Suprapubic skin (tissue), 4 donors: ENCODE data around the gene PLCB1. TPM values are rescaled to one million over a fixed set of nuclear protein-coding genes. Genes with fewer than 3 reads are reported as not detected.

Experiments
- DNase-seq, 2 donors: peaks; one replicate each; pipeline ENCODE4 v3.0.0-alpha.2; 2019; ENCODE audit warnings: low spot score in 2 of 2
- H3K27ac ChIP-seq: fragments of 200-600 bp; sonication (generic); one replicate; pipeline ENCODE4 v1.5.1; 2019
- H3K27me3 ChIP-seq: fragments of 200-600 bp; sonication (generic); one replicate; pipeline ENCODE4 v1.5.1; 2019
- H3K36me3 ChIP-seq: fragments of 200-600 bp; sonication (generic); one replicate; pipeline ENCODE4 v1.5.1; 2019
- H3K4me1 ChIP-seq: fragments of 200-600 bp; sonication (generic); one replicate; pipeline ENCODE4 v1.5.1; 2019
- H3K4me3 ChIP-seq: fragments of 200-600 bp; sonication (generic); one replicate; pipeline ENCODE4 v1.5.1; 2019; ENCODE audit warnings: mild to moderate bottlenecking
- H3K9me3 ChIP-seq: fragments of 200-600 bp; sonication (generic); one replicate; pipeline ENCODE4 v1.5.1; 2019
- EP300 ChIP-seq: sonication (generic); formaldehyde crosslinking; IDR thresholded peaks from one replicate; pipeline ENCODE4 v1.6.1; 2017; ENCODE audit warnings: antibody characterized with exemption
- POLR2A ChIP-seq, 2 donors: fragments of 450-650 bp; IDR thresholded peaks; one replicate each; pipeline ENCODE4 v1.6.1; 2017; ENCODE audit warnings: antibody characterized with exemption in 2 of 2, mild to moderate bottlenecking in 2 of 2, moderate library complexity in 2 of 2
- POLR2AphosphoS5 ChIP-seq, 3 donors: sonication (generic); formaldehyde crosslinking; IDR thresholded peaks; one replicate each; pipeline ENCODE4 v1.6.1; 2017; ENCODE audit warnings: antibody characterized with exemption in 3 of 3
- WGBS: methylation state at CpG from one replicate; pipeline ENCODE4 v1.1.5; 2018; 5-methylcytosine and 5-hydroxymethylcytosine counted together
- total RNA-seq, 4 donors: library from RNA; depleted of rRNA; stranded (reverse); fragments of >200 nt; gene quantifications; one replicate each; pipeline ENCODE4 v1.1.0, GENCODE V29; 2016
- TF ChIP-seq, protein P1 (sequence below), 2 donors: fragments of 200-600 bp in 1 of 2; fragments of 450-650 bp in 1 of 2; sonication (generic) in 1 of 2; IDR thresholded peaks; one replicate each; pipeline ENCODE4 v1.5.1; 2016 to 2019; ENCODE audit warnings: antibody characterized with exemption in 2 of 2, mild to moderate bottlenecking in 1 of 2, moderate library complexity in 1 of 2

Gene PLCB1
- total RNA-seq, 4 donors from 2014 or later: 3.9 to 15.6 (median 6.7) TPM

- peak overlapping the region; percentile 83 for H3K4me3 ChIP-seq
- no peak for DNase-seq
- no peak for TF ChIP-seq POLR2A (IDR thresholded peaks at IDR 0.05)
- no peak for TF ChIP-seq POLR2AphosphoS5 (IDR thresholded peaks at IDR 0.05)
- TF ChIP-seq, protein P1, sequence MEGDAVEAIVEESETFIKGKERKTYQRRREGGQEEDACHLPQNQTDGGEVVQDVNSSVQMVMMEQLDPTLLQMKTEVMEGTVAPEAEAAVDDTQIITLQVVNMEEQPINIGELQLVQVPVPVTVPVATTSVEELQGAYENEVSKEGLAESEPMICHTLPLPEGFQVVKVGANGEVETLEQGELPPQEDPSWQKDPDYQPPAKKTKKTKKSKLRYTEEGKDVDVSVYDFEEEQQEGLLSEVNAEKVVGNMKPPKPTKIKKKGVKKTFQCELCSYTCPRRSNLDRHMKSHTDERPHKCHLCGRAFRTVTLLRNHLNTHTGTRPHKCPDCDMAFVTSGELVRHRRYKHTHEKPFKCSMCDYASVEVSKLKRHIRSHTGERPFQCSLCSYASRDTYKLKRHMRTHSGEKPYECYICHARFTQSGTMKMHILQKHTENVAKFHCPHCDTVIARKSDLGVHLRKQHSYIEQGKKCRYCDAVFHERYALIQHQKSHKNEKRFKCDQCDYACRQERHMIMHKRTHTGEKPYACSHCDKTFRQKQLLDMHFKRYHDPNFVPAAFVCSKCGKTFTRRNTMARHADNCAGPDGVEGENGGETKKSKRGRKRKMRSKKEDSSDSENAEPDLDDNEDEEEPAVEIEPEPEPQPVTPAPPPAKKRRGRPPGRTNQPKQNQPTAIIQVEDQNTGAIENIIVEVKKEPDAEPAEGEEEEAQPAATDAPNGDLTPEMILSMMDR (IDR thresholded peaks at IDR 0.05): no peak
- TF ChIP-seq EP300: no peak
- no peaks in the 10 kb centered on the region for H3K9me3 ChIP-seq
- WGBS: 56% methylated on average over 7 of the region's 7 CpGs
- no peaks in the 10 kb centered on the region for H3K36me3 ChIP-seq
- H3K27me3 ChIP-seq: peaks cover 23% of the 10 kb centered on the region
- peaks cover 23% of the 10 kb centered on the region for H3K4me1 ChIP-seq
- H3K27ac ChIP-seq: no peak overlapping the region
These were observed 1.9 kb downstream of the PLCB1 start for GRCh38 chr20:8133851-8134451.

DNA sequence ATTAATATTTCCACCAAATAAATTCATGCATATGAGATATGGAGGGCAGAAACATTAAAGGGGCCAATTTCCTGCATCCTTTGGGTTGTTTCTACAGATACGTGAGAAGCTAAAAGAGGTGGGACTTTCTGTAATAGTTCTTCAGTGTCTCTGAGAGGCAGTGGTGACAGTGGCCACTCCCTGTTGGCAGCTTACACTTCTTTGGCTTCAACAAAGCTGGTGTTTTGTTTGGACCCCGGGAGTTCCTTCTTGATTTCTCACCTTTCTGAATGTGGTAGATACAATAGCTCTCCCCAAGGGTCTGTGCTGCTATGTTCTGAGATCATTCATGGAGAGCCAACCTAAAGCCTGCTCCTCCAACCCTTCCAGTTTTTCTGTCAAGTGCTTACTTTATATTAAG is 7.8 kb downstream of the PLCB1 start:
- peaks cover 2% of the 10 kb centered on the region for H3K4me1 ChIP-seq
- 65% methylated on average over 2 of the region's 2 CpGs for WGBS
- no peak overlapping the region for H3K4me3 ChIP-seq

GRCh38 chr20:8143474-8143873 is 11.4 kb downstream of the PLCB1 start:
- no peak overlapping the region for H3K27ac ChIP-seq
- DNase-seq: no peak
- H3K36me3 ChIP-seq: no peaks in the 10 kb centered on the region
- no peak overlapping the region for H3K4me3 ChIP-seq
- WGBS: 93% methylated on average over 3 of the region's 3 CpGs
- H3K27me3 ChIP-seq: no peaks in the 10 kb centered on the region
- peaks cover 8% of the 10 kb centered on the region for H3K4me1 ChIP-seq
- no peaks in the 10 kb centered on the region for H3K9me3 ChIP-seq
- TF ChIP-seq EP300: no peak
- no peak for TF ChIP-seq POLR2A (IDR thresholded peaks at IDR 0.05)
- no peak for TF ChIP-seq POLR2AphosphoS5 (IDR thresholded peaks at IDR 0.05)
- TF ChIP-seq, protein P1 (IDR thresholded peaks at IDR 0.05): no peak

More for the DNA sequence above, 7.8 kb downstream of the PLCB1 start:
- Histone ChIP-seq H3K27ac (no peak overlapping the region), H3K9me3 (no peaks in the 10 kb centered on the region), H3K27me3 (no peaks in the 10 kb centered on the region), H3K36me3 (no peaks in the 10 kb centered on the region)
- no peak for TF ChIP-seq POLR2AphosphoS5 (IDR thresholded peaks at IDR 0.05)
- no peak for TF ChIP-seq EP300
- TF ChIP-seq POLR2A (IDR thresholded peaks at IDR 0.05): no peak
- TF ChIP-seq, protein P1 (IDR thresholded peaks at IDR 0.05): no peak
- no peak for DNase-seq

GRCh38 chr20:8144282-8145245 is 12.5 kb downstream of the PLCB1 start:
- WGBS: 71% methylated on average over 13 of the region's 13 CpGs
- H3K9me3 ChIP-seq: no peaks in the 10 kb centered on the region
- no peak for DNase-seq
- no peak overlapping the region for H3K4me3 ChIP-seq
- H3K36me3 ChIP-seq: no peaks in the 10 kb centered on the region
- TF ChIP-seq POLR2A (IDR thresholded peaks at IDR 0.05) (no peak), POLR2AphosphoS5 (IDR thresholded peaks at IDR 0.05) (no peak), EP300 (no peak)
- TF ChIP-seq, protein P1 (IDR thresholded peaks at IDR 0.05): no peak
- H3K4me1 ChIP-seq: peaks cover 9% of the 10 kb centered on the region
- no peaks in the 10 kb centered on the region for H3K27me3 ChIP-seq
- no peak overlapping the region for H3K27ac ChIP-seq
